Activated T-helper 9 cell treated with anti-CD3 and anti-CD28 coated beads, Interleukin-2, amount 50 U/mL, for 16 hours (primary cell): ENCODE measurements around the gene DCAF5.
"Not testable (repeated sequence)": the region's sequence is repeated elsewhere in the genome, so short reads cannot be mapped to it uniquely, and the experiment has no call there.

Source experiments
- DNase-seq: peaks from one replicate; pipeline ENCODE4 v3.0.0-alpha.2; 2020; ENCODE audit warnings: low read depth

Gene DCAF5

DNA sequence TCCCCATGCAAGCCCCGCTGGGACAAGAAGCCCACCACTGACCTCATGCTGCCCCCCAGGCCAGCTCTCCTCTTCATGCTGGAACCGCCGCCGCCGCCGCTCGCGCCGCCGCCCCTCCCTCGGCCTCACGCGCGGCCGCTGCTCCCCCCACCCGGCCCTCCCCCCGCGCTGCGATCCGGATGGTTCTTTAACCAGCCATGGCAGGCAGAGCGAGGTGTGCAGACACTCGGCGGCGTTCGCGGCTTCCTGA, at the start of gene DCAF5:
Gene DCAF5, minus strand, starts transcription at position 218 of the 250 bp plus-strand sequence. Its CDS starts 141 bp downstream, at position 77.
- peak; percentile 91 for DNase-seq

DNA sequence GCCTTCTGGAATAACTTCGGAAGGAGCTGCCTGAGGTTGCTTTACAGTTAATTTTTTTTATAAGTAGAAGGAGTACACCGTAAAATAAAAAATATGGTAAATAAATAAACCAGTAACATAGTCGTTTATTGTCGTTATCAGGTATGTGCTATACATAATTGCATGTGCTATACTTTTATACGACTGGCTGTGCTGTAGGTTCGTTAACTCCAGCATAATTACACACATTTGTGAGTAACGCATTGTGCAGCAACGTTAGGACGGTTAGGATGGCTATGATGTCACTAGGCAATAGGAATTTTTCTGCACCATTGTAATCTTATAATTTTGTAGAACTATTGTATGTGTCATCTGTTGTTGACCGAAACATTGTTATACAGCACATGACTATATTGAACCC, 46.9 kb upstream of the DCAF5 start:
- no peak for DNase-seq

DNA sequence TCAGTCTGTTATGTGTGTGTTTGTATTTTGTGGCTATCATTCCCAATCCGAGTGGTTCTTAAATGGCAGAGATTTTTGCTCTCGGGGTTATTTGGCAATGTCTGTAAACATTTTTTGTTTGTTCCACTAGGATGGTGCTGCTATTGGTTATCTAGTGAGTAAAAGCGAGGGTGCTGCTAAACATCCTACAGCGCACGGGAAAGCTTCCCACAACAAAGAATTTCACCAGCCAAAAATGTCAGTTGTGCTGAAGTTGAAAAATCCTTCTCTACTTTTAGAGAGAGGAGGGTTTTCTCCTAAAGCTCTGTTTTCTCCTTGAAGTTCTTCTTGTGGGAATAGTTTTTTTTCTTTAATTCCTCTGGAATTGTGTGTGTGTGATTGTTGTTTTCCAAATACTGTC, 40.8 kb upstream of the DCAF5 start:
- no peak for DNase-seq

DNA sequence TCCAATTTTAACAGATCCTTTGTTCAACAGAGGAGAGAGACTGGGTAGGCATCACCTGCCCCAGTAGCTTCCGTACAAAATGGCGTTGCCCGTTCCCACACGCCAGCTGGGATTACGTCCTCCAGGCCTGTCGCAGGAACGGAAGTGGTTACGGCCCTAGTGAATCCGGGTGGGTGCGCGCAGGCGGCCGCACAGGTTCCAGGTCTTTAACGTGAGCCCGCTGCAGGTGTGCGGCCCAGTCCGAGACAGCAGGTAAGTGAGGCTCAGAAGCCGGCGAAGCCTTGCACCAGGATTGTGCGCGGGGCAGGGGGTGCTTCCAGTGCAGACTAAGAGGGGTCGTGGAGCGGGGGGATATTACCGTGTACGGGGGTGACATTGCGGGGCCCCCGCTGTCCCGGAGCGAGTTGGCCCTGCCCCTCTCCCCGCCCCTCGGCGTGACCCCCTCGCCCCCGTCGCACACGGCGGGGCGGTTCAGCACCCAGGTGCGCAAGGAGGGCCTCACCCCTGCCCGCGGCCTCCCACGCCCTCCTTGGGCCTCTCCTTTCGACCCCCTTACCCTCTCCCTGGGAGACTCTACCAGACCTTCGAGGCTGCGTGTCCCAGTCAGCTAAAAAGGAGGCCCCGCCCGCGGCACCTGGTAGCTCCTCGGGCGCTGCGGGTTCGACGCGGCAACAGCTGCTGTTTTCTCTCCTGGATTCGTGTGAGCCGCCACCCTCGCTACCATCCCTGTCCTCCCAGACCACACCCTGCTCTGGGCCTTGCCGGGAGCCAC, 38.6 kb upstream of the DCAF5 start, which contains the start of gene EXD2:
Gene EXD2, plus strand, starts transcription at position 159 of the 772 bp plus-strand sequence. CDS start 17,973 bp downstream, outside the sequence.
- DNase-seq = peak; percentile 60

GRCh38 chr14:69190191-69190590, 37.3 kb upstream of the DCAF5 start:
- DNase-seq = no peak

DNA sequence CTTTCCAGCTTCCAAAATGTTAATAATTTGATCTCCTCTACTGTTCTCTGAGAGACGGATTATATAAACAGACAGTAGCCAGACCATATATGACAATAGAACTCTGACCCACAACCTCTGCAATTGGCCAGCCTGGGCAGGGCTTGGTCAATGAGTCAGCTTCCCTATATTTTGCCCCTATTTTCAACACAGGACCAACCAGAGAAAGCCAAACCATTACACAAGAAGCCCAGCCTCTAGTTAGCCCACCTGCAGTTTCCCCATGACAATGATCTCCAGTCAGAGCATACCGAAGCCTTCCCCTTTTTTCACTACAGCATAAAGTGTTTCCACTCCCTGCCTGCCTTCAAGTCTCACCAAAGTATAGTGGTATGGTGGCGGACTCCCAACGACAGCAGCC, 30.8 kb upstream of the DCAF5 start:
- DNase-seq = no peak

DNA sequence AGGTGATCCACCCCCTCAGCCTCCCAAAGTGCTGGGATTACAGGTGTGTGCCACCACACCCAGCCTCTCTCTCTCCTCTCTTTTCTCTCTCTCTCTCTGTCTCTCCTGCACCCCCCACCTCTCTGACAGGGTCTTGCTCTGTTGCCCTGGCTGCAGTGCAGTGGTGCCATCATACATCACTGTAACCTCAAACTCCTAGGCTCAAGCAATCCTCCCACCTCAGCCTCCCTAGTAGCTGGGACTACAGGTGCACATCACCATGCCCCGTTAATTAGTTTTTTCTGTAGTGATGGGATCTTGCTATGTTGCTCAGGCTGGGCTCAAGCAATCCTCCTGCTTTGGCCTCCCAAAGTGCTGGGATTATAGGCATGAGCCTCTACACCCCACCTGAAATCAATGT, 29.7 kb upstream of the DCAF5 start:
- not testable (repeated sequence) for DNase-seq

GRCh38 chr14:69181491-69181890, 28.6 kb upstream of the DCAF5 start:
- DNase-seq = no peak

DNA sequence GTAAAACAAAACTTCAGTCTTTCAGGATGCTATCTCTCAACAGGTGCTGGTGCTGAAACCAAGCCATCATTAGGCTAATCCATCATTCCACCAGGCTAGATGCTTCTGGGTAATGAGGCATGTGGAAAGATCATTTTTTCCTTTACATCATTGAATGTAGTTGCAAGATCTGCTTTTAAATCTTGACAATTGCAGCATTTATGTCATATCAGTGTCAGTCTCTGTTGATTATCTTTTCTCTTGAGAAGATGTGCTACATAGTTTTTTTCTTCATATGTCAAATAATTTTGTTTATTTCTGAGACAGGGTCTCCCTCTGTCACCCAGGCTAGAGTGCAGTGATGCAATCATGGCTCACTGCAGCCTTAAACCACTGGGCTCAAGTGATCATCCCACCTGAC, 22.2 kb upstream of the DCAF5 start:
- no peak for DNase-seq

GRCh38 chr14:69171569-69171968, 18.6 kb upstream of the DCAF5 start:
- no peak for DNase-seq

GRCh38 chr14:69170839-69171238, 17.9 kb upstream of the DCAF5 start:
- DNase-seq = no peak

DNA sequence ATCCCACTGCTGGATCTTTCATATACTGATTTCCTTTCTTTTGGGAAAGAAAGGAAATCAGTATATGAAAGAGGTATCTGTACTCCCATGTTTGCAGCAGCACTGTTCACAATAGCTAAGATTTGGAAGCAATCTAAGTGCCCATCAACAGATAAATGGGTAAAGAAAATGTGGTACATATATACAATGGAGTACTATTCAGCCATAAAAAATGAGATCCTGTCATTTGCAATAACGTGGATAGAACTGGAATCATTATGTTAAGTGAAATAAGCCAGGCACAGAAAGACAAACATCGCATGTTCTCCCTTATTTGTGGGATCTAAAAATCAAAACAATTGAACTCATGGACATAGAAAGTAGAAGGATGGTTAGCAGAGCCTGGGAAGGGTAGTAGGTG, 12.9 kb upstream of the DCAF5 start:
- not testable (repeated sequence) for DNase-seq

DNA sequence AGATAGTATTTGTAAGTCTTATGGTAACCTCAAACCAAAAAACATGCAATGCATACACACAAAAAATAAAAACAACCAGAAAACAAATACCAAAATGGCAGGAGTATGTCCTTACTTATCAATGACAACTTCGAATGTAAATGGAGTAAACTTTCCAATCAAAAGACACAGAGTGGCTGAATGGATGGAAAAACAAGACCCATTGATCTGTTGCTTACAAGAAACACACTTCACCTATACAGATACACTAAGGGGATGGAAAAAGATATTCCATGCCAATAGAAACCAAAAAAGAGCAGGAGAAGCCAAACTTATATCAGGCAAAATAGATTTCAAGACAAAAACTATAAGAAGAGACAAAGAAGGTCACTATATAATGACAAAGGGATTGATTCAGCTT, 8.7 kb upstream of the DCAF5 start:
- no peak for DNase-seq

GRCh38 chr14:69156224-69156623, 3.3 kb upstream of the DCAF5 start:
- no peak for DNase-seq

- DNase-seq = no peak
Observed at GRCh38 chr14:69154779-69155178, 1.9 kb upstream of the DCAF5 start.

DNA sequence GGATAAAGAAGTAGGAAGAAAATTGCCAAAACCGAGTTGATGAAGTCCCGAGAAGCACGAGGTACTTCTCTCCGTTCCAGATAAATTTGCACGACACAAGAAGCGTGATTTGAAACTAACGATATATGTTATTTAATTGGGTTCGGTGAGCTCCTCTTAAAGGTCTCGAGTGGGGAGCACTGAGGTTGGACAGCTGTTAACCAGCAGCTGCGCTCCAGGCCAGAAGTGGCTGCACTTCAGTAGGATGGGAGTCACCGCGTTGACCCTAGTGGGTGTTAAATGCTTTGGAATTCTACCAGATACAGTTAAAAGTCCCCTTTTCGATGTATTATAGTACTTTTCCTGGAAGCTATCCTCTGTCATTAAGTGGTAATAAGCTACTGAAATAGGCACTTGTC, 953 bp upstream of the DCAF5 start:
- no peak for DNase-seq

GRCh38 chr14:69153152-69153872, 393 bp upstream of the DCAF5 start:
- DNase-seq = no peak

- DNase-seq = peak; percentile 36
Observed at GRCh38 chr14:69152181-69152901, 578 bp downstream of the DCAF5 start.

- DNase-seq = peak; percentile 77
Observed at GRCh38 chr14:69151458-69152180, 1.3 kb downstream of the DCAF5 start.

GRCh38 chr14:69149461-69150244, 3.3 kb downstream of the DCAF5 start:
- DNase-seq = no peak

GRCh38 chr14:69142101-69142500, 10.8 kb downstream of the DCAF5 start:
- DNase-seq = no peak

- no peak for DNase-seq
Observed at GRCh38 chr14:69141550-69141949, 11.4 kb downstream of the DCAF5 start.
